Fibroblast of mammary gland (primary cell): ENCODE results near the gene PALD1.

ENCODE experiments used
- DNase-seq: peaks from one replicate; pipeline ENCODE4 v3.0.0-alpha.2; 2010; ENCODE audit warnings: low read depth
- H3K4me3 ChIP-seq: 2 replicates; pipeline ENCODE4 v1.5.1; 2011; ENCODE audit warnings: low read depth, mild to moderate bottlenecking, low read length, moderate library complexity; ENCODE audit not compliant: control insufficient read depth
- CTCF ChIP-seq: conservative IDR thresholded peaks from 2 replicates; pipeline ENCODE4 v1.5.1; 2011; ENCODE audit warnings: low read depth, low read length, inconsistent platforms; ENCODE audit not compliant: control insufficient read depth, insufficient read depth

PALD1 gene

GRCh38 chr10:70498970-70499835 lies 20.6 kb downstream of the PALD1 start:
- no peak overlapping the region for H3K4me3 ChIP-seq
- no peak for DNase-seq
- no peak for TF ChIP-seq CTCF

GRCh38 chr10:70499836-70500167 lies 21.2 kb downstream of the PALD1 start:
- no peak for DNase-seq
- H3K4me3 ChIP-seq, result no peak overlapping the region
- no peak for TF ChIP-seq CTCF

GRCh38 chr10:70500368-70500767 lies 21.8 kb downstream of the PALD1 start:
- TF ChIP-seq CTCF, result no peak
- H3K4me3 ChIP-seq, result no peak overlapping the region
- DNase-seq, result no peak

- DNase-seq, result no peak
- no peak overlapping the region for H3K4me3 ChIP-seq
- TF ChIP-seq CTCF, result no peak
Observed at GRCh38 chr10:70500812-70501301, 22.3 kb downstream of the PALD1 start.

- no peak for DNase-seq
- no peak overlapping the region for H3K4me3 ChIP-seq
- no peak for TF ChIP-seq CTCF
Observed at GRCh38 chr10:70502406-70502805, 23.8 kb downstream of the PALD1 start.

GRCh38 chr10:70503776-70504175 lies 25.2 kb downstream of the PALD1 start:
- no peak for DNase-seq
- H3K4me3 ChIP-seq, result no peak overlapping the region
- no peak for TF ChIP-seq CTCF
